IPS-18a (cell line): ENCODE measurements around the gene KRCC1.

Experiments used
- H3K27ac ChIP-seq: one replicate; pipeline ENCODE4 v1.5.1; 2013; ENCODE audit warnings: low read length
- H3K27me3 ChIP-seq: one replicate; pipeline ENCODE4 v1.6.1; 2013; ENCODE audit warnings: mild to moderate bottlenecking, low read length; ENCODE audit not compliant: control insufficient read depth, insufficient read depth
- H3K36me3 ChIP-seq: one replicate; pipeline ENCODE4 v1.6.1; 2013; ENCODE audit warnings: low read depth, low read length; ENCODE audit not compliant: control insufficient read depth
- H3K4me1 ChIP-seq: one replicate; pipeline ENCODE4 v1.6.1; 2013; ENCODE audit warnings: low read depth, low read length; ENCODE audit not compliant: control insufficient read depth
- H3K4me3 ChIP-seq: one replicate; pipeline ENCODE4 v1.5.1; 2013; ENCODE audit warnings: low read length
- H3K9ac ChIP-seq: one replicate; pipeline ENCODE4 v1.6.1; 2013; ENCODE audit warnings: mild to moderate bottlenecking, low read length, moderate library complexity
- H3K9me3 ChIP-seq: one replicate; pipeline ENCODE4 v1.6.1; 2013; ENCODE audit warnings: low read depth, low read length; ENCODE audit not compliant: control insufficient read depth

The KRCC1 gene

GRCh38 chr2:88074150-88074549, 18.6 kb upstream of the KRCC1 start:
- Histone ChIP-seq H3K9ac (no peak overlapping the region), H3K4me1 (no peaks in the 10 kb centered on the region), H3K36me3 (no peaks in the 10 kb centered on the region), H3K27me3 (no peaks in the 10 kb centered on the region), H3K4me3 (no peak overlapping the region), H3K9me3 (no peaks in the 10 kb centered on the region), H3K27ac (no peak overlapping the region)

- Histone ChIP-seq H3K36me3 (no peaks in the 10 kb centered on the region), H3K4me3 (no peak overlapping the region), H3K9ac (no peak overlapping the region), H3K9me3 (no peaks in the 10 kb centered on the region), H3K27ac (no peak overlapping the region), H3K27me3 (no peaks in the 10 kb centered on the region), H3K4me1 (peaks cover 6% of the 10 kb centered on the region)
These were observed 15.8 kb upstream of the KRCC1 start for GRCh38 chr2:88071365-88071764.

GRCh38 chr2:88070055-88070454, 14.5 kb upstream of the KRCC1 start:
- no peaks in the 10 kb centered on the region for H3K27me3 ChIP-seq
- no peaks in the 10 kb centered on the region for H3K9me3 ChIP-seq
- H3K27ac ChIP-seq = no peak overlapping the region
- no peak overlapping the region for H3K4me3 ChIP-seq
- no peaks in the 10 kb centered on the region for H3K36me3 ChIP-seq
- H3K9ac ChIP-seq = no peak overlapping the region
- peaks cover 6% of the 10 kb centered on the region for H3K4me1 ChIP-seq

- Histone ChIP-seq H3K9ac (no peak overlapping the region), H3K4me3 (no peak overlapping the region), H3K27me3 (no peaks in the 10 kb centered on the region), H3K4me1 (peaks cover 6% of the 10 kb centered on the region), H3K27ac (no peak overlapping the region), H3K9me3 (no peaks in the 10 kb centered on the region), H3K36me3 (no peaks in the 10 kb centered on the region)
These were observed 13.5 kb upstream of the KRCC1 start for GRCh38 chr2:88069117-88069516.

GRCh38 chr2:88068044-88068443, 12.5 kb upstream of the KRCC1 start:
- peaks cover 6% of the 10 kb centered on the region for H3K4me1 ChIP-seq
- no peaks in the 10 kb centered on the region for H3K36me3 ChIP-seq
- H3K9me3 ChIP-seq = no peaks in the 10 kb centered on the region
- H3K9ac ChIP-seq = no peak overlapping the region
- H3K27ac ChIP-seq = no peak overlapping the region
- H3K27me3 ChIP-seq = no peaks in the 10 kb centered on the region
- no peak overlapping the region for H3K4me3 ChIP-seq

GRCh38 chr2:88067598-88067997, 12.0 kb upstream of the KRCC1 start, which contains the start of gene SMYD1:
Gene SMYD1, plus strand, starts transcription at chr2:88067825. Its CDS starts 40 bp downstream, at chr2:88067865.
- Histone ChIP-seq H3K27ac (no peak within 1 kb of the TSS), H3K4me1 (peaks cover 6% of the 10 kb centered on the region), H3K9ac (no peak within 1 kb of the TSS)

GRCh38 chr2:88067189-88067588, 11.6 kb upstream of the KRCC1 start:
- H3K9me3 ChIP-seq = no peaks in the 10 kb centered on the region
- peaks cover 6% of the 10 kb centered on the region for H3K4me1 ChIP-seq
- H3K4me3 ChIP-seq = no peak overlapping the region
- H3K27me3 ChIP-seq = no peaks in the 10 kb centered on the region
- no peaks in the 10 kb centered on the region for H3K36me3 ChIP-seq
- no peak overlapping the region for H3K27ac ChIP-seq
- no peak overlapping the region for H3K9ac ChIP-seq

More at GRCh38 chr2:88067598-88067997, 12.0 kb upstream of the KRCC1 start, which contains the start of gene SMYD1:
- no peaks in the 10 kb centered on the region for H3K36me3 ChIP-seq
- no peaks in the 10 kb centered on the region for H3K27me3 ChIP-seq
- no peak within 1 kb of the TSS for H3K4me3 ChIP-seq
- H3K9me3 ChIP-seq = no peaks in the 10 kb centered on the region

GRCh38 chr2:88066543-88066942, 11.0 kb upstream of the KRCC1 start:
- H3K4me1 ChIP-seq = peaks cover 6% of the 10 kb centered on the region
- H3K4me3 ChIP-seq = no peak overlapping the region
- no peak overlapping the region for H3K9ac ChIP-seq
- no peak overlapping the region for H3K27ac ChIP-seq
- no peaks in the 10 kb centered on the region for H3K27me3 ChIP-seq
- H3K9me3 ChIP-seq = no peaks in the 10 kb centered on the region
- no peaks in the 10 kb centered on the region for H3K36me3 ChIP-seq

GRCh38 chr2:88061295-88061694, 5.7 kb upstream of the KRCC1 start:
- no peaks in the 10 kb centered on the region for H3K36me3 ChIP-seq
- H3K27ac ChIP-seq = no peak overlapping the region
- no peaks in the 10 kb centered on the region for H3K9me3 ChIP-seq
- no peak overlapping the region for H3K4me3 ChIP-seq
- no peaks in the 10 kb centered on the region for H3K4me1 ChIP-seq
- no peaks in the 10 kb centered on the region for H3K27me3 ChIP-seq
- H3K9ac ChIP-seq = no peak overlapping the region

GRCh38 chr2:88060907-88061275, 5.3 kb upstream of the KRCC1 start:
- H3K27ac ChIP-seq = no peak overlapping the region
- H3K36me3 ChIP-seq = no peaks in the 10 kb centered on the region
- H3K4me1 ChIP-seq = no peaks in the 10 kb centered on the region
- H3K27me3 ChIP-seq = no peaks in the 10 kb centered on the region
- H3K9ac ChIP-seq = no peak overlapping the region
- no peaks in the 10 kb centered on the region for H3K9me3 ChIP-seq
- H3K4me3 ChIP-seq = no peak overlapping the region

- H3K27me3 ChIP-seq = no peaks in the 10 kb centered on the region
- H3K9me3 ChIP-seq = no peaks in the 10 kb centered on the region
- no peak overlapping the region for H3K9ac ChIP-seq
- no peaks in the 10 kb centered on the region for H3K36me3 ChIP-seq
- no peak overlapping the region for H3K4me3 ChIP-seq
- H3K27ac ChIP-seq = no peak overlapping the region
- H3K4me1 ChIP-seq = no peaks in the 10 kb centered on the region
These were observed 4.7 kb upstream of the KRCC1 start for GRCh38 chr2:88059979-88060906.

- Histone ChIP-seq H3K9me3 (no peaks in the 10 kb centered on the region), H3K27me3 (no peaks in the 10 kb centered on the region), H3K4me3 (no peak overlapping the region), H3K27ac (no peak overlapping the region), H3K36me3 (no peaks in the 10 kb centered on the region), H3K4me1 (peaks cover 11% of the 10 kb centered on the region), H3K9ac (no peak overlapping the region)
These were observed 2.6 kb upstream of the KRCC1 start for GRCh38 chr2:88058191-88058590.
